Lower leg skin (tissue), 3 donors: ENCODE measurements around the gene URM1.

ENCODE experiments used
- CTCF ChIP-seq, 3 donors: fragments of 450-650 bp; IDR thresholded peaks; one replicate each; pipeline ENCODE4 v1.5.1; 2016; ENCODE audit warnings: antibody characterized with exemption in 3 of 3, mild to moderate bottlenecking in 3 of 3, moderate library complexity in 2 of 3
- POLR2A ChIP-seq, 2 donors: fragments of 450-650 bp; IDR thresholded peaks; one replicate each; pipeline ENCODE4 v1.6.1; 2016 to 2017; ENCODE audit warnings: antibody characterized with exemption in 2 of 2, mild to moderate bottlenecking in 1 of 2, moderate library complexity in 1 of 2

- no peak for TF ChIP-seq POLR2A (IDR thresholded peaks at IDR 0.05)
- TF ChIP-seq CTCF (IDR thresholded peaks at IDR 0.05), result no peak
Observed at GRCh38 chr9:128406848-128407391, 35.7 kb downstream of the URM1 start.
